Hematopoietic multipotent progenitor cell treated with erythropoietin and hydrocortisone succinate and interleukin-3 and kit ligand, for 8 days (in vitro differentiated cells): ENCODE results near the gene IL32.
"Not testable (repeated sequence)": the region's sequence is repeated elsewhere in the genome, so short reads cannot be mapped to it uniquely, and the experiment has no call there.

Source experiments
- DNase-seq: peaks from one replicate; pipeline ENCODE4 v3.0.0-alpha.2; 2015

IL32 gene

GRCh38 chr16:3072576-3073263 lies 7.3 kb downstream of the IL32 start:
- not testable (repeated sequence) for DNase-seq

DNA sequence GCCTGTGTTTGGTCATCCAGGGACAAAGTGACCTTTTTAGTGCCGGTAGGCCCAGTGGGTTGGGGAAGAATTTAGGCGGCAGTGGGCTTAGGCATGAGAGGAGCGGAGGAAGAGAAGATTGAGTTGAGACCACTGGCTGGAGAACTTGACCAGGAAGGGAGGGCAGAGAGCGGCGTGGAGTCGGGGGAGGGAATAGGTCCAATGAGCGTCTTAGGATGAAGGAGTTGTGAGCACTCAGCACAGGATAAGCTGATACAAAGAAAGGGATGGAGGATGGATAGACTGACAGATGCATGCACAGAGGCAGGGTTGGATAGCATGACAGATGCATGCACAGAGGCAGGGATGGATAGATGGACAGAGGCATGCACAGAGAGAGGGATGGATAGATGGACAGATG lies 8.0 kb downstream of the IL32 start:
- no peak for DNase-seq

DNA sequence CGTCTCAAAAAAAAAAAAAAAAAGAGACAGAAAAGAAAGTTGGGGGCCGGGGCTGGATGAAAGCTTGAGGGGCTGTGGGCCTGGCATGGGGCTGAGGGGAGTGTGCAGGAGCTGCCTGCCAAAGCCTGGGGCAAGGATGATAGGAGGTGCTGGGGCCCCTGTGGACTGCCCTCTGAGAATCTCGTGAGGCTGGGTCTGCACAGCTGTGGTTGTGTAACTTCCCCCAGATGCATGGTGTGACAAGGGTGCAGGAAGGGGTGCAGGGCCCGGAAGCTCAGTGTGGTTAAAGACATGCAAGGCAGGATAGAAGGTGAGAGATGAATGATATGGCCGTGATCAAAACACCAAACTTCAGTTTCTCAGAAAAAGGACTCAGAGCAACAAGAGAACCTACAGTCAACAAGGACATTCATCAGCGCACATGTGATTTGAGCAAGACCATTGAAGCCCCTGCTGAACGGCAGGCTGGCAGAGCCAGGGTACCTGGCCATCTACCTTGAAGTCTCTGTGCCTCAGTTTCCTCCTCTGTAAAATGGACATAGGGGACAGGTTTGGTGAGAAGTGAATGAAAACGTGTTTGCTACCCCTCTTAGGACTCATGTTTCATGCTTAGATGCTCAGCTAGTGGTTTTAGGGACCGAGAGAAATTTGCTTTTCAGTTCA lies 9.6 kb downstream of the IL32 start:
- peak; percentile 41 for DNase-seq

DNA sequence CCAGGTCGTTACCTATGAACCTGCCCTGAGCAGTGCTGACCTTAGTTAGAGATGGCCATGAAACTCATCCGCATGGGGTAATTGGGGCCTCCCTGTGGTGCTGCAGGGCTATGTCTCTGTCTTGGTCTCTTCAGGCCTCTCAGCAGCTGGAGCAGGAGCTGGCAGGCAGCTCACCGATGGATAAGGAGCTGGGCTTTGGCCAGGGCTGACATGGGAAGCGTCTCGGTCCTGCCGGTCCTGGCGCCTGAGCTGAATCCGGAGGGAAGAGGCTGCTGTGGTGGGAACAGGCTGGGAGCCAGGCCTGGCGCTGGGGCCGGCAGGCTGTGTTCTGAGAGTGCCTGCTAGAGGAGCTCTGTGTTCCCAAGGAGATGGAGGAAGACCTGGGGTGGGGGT lies 10.1 kb downstream of the IL32 start:
- no peak for DNase-seq

- DNase-seq = not testable (repeated sequence)
Observed at GRCh38 chr16:3075946-3076345, 10.5 kb downstream of the IL32 start.

DNA sequence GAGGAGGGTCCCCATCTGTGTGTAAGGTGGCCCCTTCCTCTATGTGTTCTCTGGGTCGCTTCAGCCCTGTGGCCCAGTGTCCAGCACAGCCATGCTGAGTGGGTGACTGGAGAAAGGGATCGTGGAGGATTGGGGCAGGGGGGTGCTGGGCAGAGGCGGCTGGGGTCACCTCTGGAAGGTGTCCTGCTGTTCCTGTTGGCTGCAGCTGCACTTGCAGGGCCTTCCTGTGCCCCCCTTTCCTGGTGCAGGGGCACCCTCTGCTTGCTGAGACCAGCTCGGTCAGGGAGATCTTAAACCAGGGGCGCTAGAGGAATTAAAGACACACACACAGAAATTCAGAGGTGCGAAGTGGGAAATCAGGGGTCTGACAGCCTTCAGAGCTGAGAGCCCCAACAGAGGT lies 11.1 kb downstream of the IL32 start:
- no peak for DNase-seq

DNA sequence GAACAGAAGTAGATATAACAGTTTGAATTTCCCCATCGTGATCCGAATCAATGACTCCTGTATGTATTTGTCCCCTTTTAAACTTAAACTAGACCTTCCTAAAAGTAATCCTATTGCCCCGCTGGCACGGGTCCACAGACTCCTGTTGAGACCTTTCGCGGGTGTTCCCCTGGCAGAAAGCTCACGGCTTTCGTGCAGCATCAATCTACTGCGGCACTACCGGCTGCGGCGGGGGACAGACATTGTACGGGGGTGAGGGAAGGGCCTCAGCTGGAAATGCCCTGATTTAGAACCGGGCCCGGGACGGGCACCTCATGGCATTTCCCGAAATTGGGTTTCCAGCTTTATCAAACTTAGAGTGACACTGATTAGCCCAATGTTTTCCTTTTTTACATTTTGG lies 14.6 kb downstream of the IL32 start:
- DNase-seq = no peak

GRCh38 chr16:3081957-3082356 lies 16.5 kb downstream of the IL32 start:
- DNase-seq = not testable (repeated sequence)

DNA sequence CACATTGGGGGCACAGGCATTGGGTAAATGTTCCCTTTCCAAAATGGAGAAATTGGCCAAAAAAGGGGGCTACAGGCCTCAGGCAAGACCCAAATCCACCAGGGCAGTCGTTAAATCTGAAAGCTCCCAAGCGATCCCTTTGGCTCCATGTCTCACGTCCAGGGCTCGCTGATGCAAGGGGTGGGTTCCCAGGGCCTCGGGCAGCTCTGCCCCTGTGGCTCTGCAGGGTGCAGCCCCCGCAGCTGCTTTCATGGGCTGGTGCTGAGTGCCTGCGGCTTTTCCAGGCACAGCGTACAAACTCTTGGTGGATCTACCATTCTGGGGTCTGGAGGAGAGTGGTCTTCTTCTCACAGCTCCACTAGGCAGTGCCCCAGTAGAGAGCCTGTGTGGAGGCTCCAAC lies 18.0 kb downstream of the IL32 start:
- DNase-seq = not testable (repeated sequence)

- DNase-seq = no peak
Observed at GRCh38 chr16:3084491-3084890, 19.1 kb downstream of the IL32 start.

- DNase-seq = no peak
Observed at GRCh38 chr16:3084969-3085670, 19.7 kb downstream of the IL32 start.

- no peak for DNase-seq
Observed at GRCh38 chr16:3085868-3086595, 20.6 kb downstream of the IL32 start.

- DNase-seq = no peak
Observed at GRCh38 chr16:3086596-3087242, 21.3 kb downstream of the IL32 start.

GRCh38 chr16:3087243-3088235 lies 22.1 kb downstream of the IL32 start:
- no peak for DNase-seq

- no peak for DNase-seq
Observed at GRCh38 chr16:3088450-3088849, 23.0 kb downstream of the IL32 start.

DNA sequence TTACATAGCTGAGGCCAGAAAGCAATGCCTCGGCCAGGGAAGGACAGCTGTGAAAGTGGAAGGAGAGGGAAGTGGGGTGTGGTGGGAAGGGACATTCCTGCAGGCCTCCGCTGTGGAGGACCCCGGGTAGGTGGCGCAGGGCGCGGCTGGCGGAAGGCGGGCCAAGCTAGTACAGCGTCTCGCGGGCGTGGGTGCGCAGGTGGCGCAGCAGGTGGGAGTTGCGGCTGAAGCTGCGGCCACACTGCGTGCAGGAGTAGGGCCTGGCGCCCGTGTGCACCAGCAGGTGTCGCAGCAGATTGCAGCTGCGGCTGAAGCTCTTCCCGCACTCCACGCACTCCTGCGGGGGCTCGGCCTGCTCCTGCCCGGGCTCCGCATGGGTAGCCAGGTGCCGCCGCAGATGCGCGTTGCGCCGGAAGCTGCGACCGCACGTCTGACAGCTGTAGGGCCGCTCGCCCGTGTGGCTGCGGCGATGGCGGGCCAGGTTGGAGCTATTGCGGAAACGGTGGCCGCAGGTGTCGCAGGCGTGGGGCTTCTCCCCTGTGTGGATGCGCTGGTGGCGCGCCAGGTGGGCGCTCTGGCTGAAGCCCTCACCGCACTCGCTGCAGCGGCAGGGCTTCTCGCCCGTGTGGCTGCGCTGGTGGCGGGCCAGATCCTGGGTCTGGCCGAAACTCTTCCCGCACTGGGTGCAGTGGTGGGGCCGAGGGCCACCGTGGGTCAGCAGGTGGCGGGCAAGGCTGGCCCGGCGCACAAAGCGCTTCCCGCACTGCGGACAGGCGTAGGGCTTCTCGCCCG lies 23.7 kb downstream of the IL32 start:
- DNase-seq = no peak

- DNase-seq = no peak
Observed at GRCh38 chr16:3089717-3090592, 24.5 kb downstream of the IL32 start.

- no peak for DNase-seq
Observed at GRCh38 chr16:3091551-3091950, 26.1 kb downstream of the IL32 start.

GRCh38 chr16:3092501-3092941 lies 27.1 kb downstream of the IL32 start:
- no peak for DNase-seq
